MM.1S (cell line): ENCODE data around the gene TRABD2B.

Source experiments
- DNase-seq: peaks from one replicate; pipeline ENCODE4 v3.0.0-alpha.2; 2015
- H2AFZ ChIP-seq: fragments of 300-600 bp; sonication (generic); 2 replicates; pipeline ENCODE4 v1.6.0; 2016; ENCODE audit warnings: antibody characterized with exemption, low read length
- H3F3A ChIP-seq: fragments of 300-600 bp; sonication (generic); 2 replicates; pipeline ENCODE4 v1.6.1; 2016; ENCODE audit warnings: mild to moderate bottlenecking, antibody characterized with exemption, low read length, moderate library complexity, mixed read lengths; ENCODE audit not compliant: insufficient read depth
- H3K27ac ChIP-seq: fragments of 300-600 bp; sonication (generic); 2 replicates; pipeline ENCODE4 v1.5.1; 2016; ENCODE audit warnings: mild to moderate bottlenecking, low read length
- H3K27me3 ChIP-seq: fragments of 300-600 bp; sonication (generic); replicated peaks from 2 replicates; pipeline ENCODE4 v1.6.0; 2016; ENCODE audit warnings: low read length; ENCODE audit not compliant: insufficient read depth
- H3K36me3 ChIP-seq: fragments of 300-600 bp; sonication (generic); replicated peaks from 2 replicates; pipeline ENCODE4 v1.6.1; 2016; ENCODE audit warnings: mild to moderate bottlenecking, low read length, mixed read lengths; ENCODE audit not compliant: insufficient read depth
- H3K4me1 ChIP-seq: fragments of 300-600 bp; sonication (generic); 2 replicates; pipeline ENCODE4 v1.6.1; 2016; ENCODE audit warnings: low read length, mixed read lengths
- H3K4me2 ChIP-seq: fragments of 300-600 bp; sonication (generic); 2 replicates; pipeline ENCODE4 v1.6.0; 2016; ENCODE audit warnings: low read depth, low read length
- H3K4me3 ChIP-seq: fragments of 300-600 bp; sonication (generic); 2 replicates; pipeline ENCODE4 v1.5.1; 2016; ENCODE audit warnings: low read length, mixed read lengths
- H3K79me2 ChIP-seq: fragments of 300-600 bp; sonication (generic); 2 replicates; pipeline ENCODE4 v1.6.1; 2016; ENCODE audit warnings: mixed run types, low read length, mixed read lengths
- H3K9ac ChIP-seq: fragments of 300-600 bp; sonication (generic); 2 replicates; pipeline ENCODE4 v1.6.1; 2016; ENCODE audit warnings: low read length, mixed read lengths
- H3K9me2 ChIP-seq: fragments of 300-600 bp; sonication (generic); replicated peaks from 2 replicates; pipeline ENCODE4 v1.6.1; 2016; ENCODE audit warnings: mild to moderate bottlenecking, low read length, mixed read lengths; ENCODE audit not compliant: insufficient read depth
- H3K9me3 ChIP-seq: fragments of 300-600 bp; sonication (generic); replicated peaks from 2 replicates; pipeline ENCODE4 v1.6.1; 2016; ENCODE audit warnings: mild to moderate bottlenecking, low read length, mixed read lengths; ENCODE audit not compliant: insufficient read depth
- H4K20me1 ChIP-seq: fragments of 300-600 bp; sonication (generic); 2 replicates; pipeline ENCODE4 v1.6.1; 2016; ENCODE audit warnings: mild to moderate bottlenecking, low read length, moderate library complexity, mixed read lengths; ENCODE audit not compliant: insufficient read depth
- CTCF ChIP-seq: fragments of 300-600 bp; sonication (generic); IDR thresholded peaks from 2 replicates; pipeline ENCODE4 v1.5.1; 2016; ENCODE audit warnings: antibody characterized with exemption, low read length, mixed read lengths
- EZH2 ChIP-seq: fragments of 300-600 bp; sonication (generic); optimal IDR thresholded peaks from 2 replicates; pipeline ENCODE3; 2017; ENCODE audit warnings: low read depth, mild to moderate bottlenecking, antibody characterized with exemption, low read length, mixed read lengths
- EZH2phosphoT487 ChIP-seq: fragments of 300-600 bp; sonication (generic); IDR thresholded peaks from 2 replicates; pipeline ENCODE4 v1.6.1; 2018; ENCODE audit warnings: antibody characterized with exemption, low read length

TRABD2B gene

GRCh38 chr1:47996406-47997226 is 569 bp downstream of the TRABD2B start:
- Histone ChIP-seq H3K27ac (no peak overlapping the region), H3F3A (no peaks in the 10 kb centered on the region), H3K9ac (no peak overlapping the region), H3K4me3 (no peak overlapping the region), H3K4me1 (no peaks in the 10 kb centered on the region), H3K79me2 (no peaks in the 10 kb centered on the region), H3K36me3 (no peaks in the 10 kb centered on the region), H4K20me1 (no peaks in the 10 kb centered on the region), H2AFZ (no peak overlapping the region), H3K27me3 (peaks cover 11% of the 10 kb centered on the region), H3K4me2 (peak overlapping the region; percentile 39; the same call in 1 of the 2 replicates), H3K9me3 (no peaks in the 10 kb centered on the region), H3K9me2 (no peaks in the 10 kb centered on the region)
- no peak for TF ChIP-seq EZH2
- no peak for TF ChIP-seq EZH2phosphoT487
- TF ChIP-seq CTCF, result no peak
- no peak for DNase-seq

- no peak overlapping the region for H3K4me3 ChIP-seq
- no peaks in the 10 kb centered on the region for H3F3A ChIP-seq
Observed at GRCh38 chr1:47996060-47996405, 1.2 kb downstream of the TRABD2B start.

GRCh38 chr1:47995306-47996050 is 1.7 kb downstream of the TRABD2B start:
- Histone ChIP-seq H3K36me3 (no peaks in the 10 kb centered on the region), H3K27me3 (peaks cover 11% of the 10 kb centered on the region), H4K20me1 (no peaks in the 10 kb centered on the region), H3K4me2 (no peak overlapping the region), H3F3A (no peaks in the 10 kb centered on the region), H3K4me1 (no peaks in the 10 kb centered on the region), H3K9ac (no peak overlapping the region), H3K9me3 (no peaks in the 10 kb centered on the region), H3K9me2 (no peaks in the 10 kb centered on the region), H2AFZ (no peak overlapping the region), H3K79me2 (no peaks in the 10 kb centered on the region), H3K27ac (no peak overlapping the region), H3K4me3 (no peak overlapping the region)
- TF ChIP-seq EZH2phosphoT487 (no peak), CTCF (no peak), EZH2 (no peak)
- no peak for DNase-seq

More at GRCh38 chr1:47996060-47996405, 1.2 kb downstream of the TRABD2B start:
- TF ChIP-seq CTCF, result no peak
- TF ChIP-seq EZH2phosphoT487, result no peak
- TF ChIP-seq EZH2, result no peak
- Histone ChIP-seq H3K36me3 (no peaks in the 10 kb centered on the region), H2AFZ (no peak overlapping the region), H3K4me1 (no peaks in the 10 kb centered on the region), H4K20me1 (no peaks in the 10 kb centered on the region), H3K4me2 (no peak overlapping the region), H3K27ac (no peak overlapping the region), H3K79me2 (no peaks in the 10 kb centered on the region), H3K9me2 (no peaks in the 10 kb centered on the region), H3K9me3 (no peaks in the 10 kb centered on the region), H3K27me3 (peaks cover 11% of the 10 kb centered on the region), H3K9ac (no peak overlapping the region)
- no peak for DNase-seq
